Mononuclear cell (primary cell): Measurements from ENCODE around the gene TRMT1L. TPM values are rescaled to one million over a fixed set of nuclear protein-coding genes. Genes with fewer than 3 reads are reported as not detected.
"Not testable (repeated sequence)": the region's sequence is repeated elsewhere in the genome, so short reads cannot be mapped to it uniquely, and the experiment has no call there.

Experiments
- H3K27me3 ChIP-seq: 2 replicates; pipeline ENCODE4 v1.6.0; 2011; ENCODE audit warnings: low read length, control low read depth; ENCODE audit not compliant: insufficient read depth
- H3K4me1 ChIP-seq: 2 replicates; pipeline ENCODE4 v1.5.1; 2011; ENCODE audit warnings: mild to moderate bottlenecking, low read length, control low read depth; ENCODE audit not compliant: insufficient read depth
- H3K4me3 ChIP-seq: 2 replicates; pipeline ENCODE4 v1.5.1; 2011; ENCODE audit warnings: mild to moderate bottlenecking, low read length, moderate library complexity
- H3K9me3 ChIP-seq: 2 replicates; pipeline ENCODE4 v1.5.1; 2011; ENCODE audit warnings: low read depth, mild to moderate bottlenecking, control low read depth, low read length
- total RNA-seq: library from RNA; depleted of rRNA; stranded (reverse); fragments of >200 nt; gene quantifications from one replicate; pipeline ENCODE4 v1.2.3, GENCODE V29; 2012

The TRMT1L gene, protein sequence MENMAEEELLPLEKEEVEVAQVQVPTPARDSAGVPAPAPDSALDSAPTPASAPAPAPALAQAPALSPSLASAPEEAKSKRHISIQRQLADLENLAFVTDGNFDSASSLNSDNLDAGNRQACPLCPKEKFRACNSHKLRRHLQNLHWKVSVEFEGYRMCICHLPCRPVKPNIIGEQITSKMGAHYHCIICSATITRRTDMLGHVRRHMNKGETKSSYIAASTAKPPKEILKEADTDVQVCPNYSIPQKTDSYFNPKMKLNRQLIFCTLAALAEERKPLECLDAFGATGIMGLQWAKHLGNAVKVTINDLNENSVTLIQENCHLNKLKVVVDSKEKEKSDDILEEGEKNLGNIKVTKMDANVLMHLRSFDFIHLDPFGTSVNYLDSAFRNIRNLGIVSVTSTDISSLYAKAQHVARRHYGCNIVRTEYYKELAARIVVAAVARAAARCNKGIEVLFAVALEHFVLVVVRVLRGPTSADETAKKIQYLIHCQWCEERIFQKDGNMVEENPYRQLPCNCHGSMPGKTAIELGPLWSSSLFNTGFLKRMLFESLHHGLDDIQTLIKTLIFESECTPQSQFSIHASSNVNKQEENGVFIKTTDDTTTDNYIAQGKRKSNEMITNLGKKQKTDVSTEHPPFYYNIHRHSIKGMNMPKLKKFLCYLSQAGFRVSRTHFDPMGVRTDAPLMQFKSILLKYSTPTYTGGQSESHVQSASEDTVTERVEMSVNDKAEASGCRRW
- 3.3 TPM for total RNA-seq

DNA sequence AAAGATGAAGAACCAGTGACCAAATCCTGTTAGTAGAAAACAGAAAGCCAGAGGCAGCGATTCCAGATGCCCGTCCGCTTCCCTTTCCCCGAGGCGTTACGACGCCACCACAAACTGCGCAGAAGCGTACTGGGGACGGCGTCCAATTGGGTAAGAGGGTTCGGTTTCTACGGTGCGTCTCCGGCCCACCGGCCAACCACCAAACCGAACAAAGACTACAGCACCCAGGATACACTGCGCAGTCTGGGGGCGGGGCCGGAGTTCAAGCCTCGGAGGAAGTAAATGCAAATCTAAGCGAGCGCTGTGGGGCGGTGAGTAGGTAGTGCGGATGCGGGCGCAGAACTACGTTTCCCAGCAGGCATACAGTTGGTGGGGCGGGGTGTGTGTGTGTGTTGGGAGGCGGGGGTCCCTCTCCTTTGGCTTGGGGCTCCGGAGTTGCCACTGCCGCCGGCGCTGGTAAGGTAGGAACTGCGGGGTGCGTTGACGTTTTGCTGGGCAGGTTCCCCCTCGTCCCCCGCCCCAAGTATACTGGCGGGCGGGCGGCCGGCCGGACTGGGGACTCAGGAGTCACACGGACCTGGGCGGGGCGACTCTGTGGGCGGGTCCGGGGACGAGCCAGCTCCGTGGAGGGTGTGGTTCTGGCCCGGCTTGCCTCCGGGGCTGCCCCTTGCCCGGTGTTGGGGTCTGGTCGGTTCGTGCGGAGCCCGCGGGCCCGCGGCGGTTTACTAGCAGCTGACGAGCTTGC lies at the start of gene TRMT1L, which contains the start of gene SWT1:
TRMT1L (minus strand) TSS at position 100 of the 745 bp plus-strand sequence. CDS start 241 bp downstream, outside the sequence.
SWT1 (plus strand) TSS at position 314 of the 745 bp plus-strand sequence. CDS start 3,675 bp downstream, outside the sequence.
- Histone ChIP-seq H3K4me1 (peaks cover 35% of the 10 kb centered on the region), H3K9me3 (no peaks in the 10 kb centered on the region), H3K27me3 (no peaks in the 10 kb centered on the region), H3K4me3 (peak within 1 kb of the TSS; percentile 89)

DNA sequence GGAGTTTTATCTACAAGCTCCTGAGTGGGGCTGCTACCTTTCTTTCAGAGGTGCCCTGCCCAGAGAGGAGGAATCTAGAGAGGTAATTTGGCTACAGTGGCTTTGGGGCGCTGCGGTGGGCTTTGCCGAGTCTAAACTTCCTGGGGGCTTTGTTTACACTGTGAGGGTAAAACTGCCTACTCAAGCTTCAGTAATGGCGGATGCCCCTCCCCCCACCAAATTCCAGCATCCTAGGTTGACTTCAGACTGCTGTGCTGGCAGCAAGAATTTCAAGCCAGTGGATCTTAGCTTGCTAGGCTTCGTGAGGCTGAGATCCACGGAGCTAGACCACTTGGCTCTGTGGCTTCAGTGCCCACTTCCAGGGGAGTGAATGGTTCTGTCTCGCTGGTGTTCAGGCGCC lies 44.1 kb upstream of the TRMT1L start:
- no peaks in the 10 kb centered on the region for H3K9me3 ChIP-seq
- H3K27me3 ChIP-seq: no peaks in the 10 kb centered on the region
- H3K4me1 ChIP-seq: no peaks in the 10 kb centered on the region
- H3K4me3 ChIP-seq: no peak overlapping the region

DNA sequence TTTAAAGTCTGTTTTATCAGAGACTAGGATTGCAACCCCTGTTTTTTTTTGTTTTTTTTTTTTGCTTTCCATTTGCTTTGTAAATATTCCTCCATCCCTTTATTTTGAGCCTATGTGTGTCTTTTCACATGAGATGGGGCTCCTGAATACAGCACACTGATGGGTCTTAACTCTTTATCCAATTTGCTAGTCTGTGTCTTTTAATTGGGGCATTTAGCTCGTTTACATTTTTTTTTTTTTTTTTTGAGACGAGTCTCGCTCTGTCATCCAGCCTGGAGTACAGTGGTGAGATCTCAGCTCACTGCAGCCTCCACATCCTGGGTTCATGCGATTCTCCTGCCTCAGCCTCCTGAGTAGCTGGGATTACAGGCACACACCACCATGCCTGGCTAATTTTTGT lies 42.0 kb upstream of the TRMT1L start:
- not testable (repeated sequence) for H3K27me3 ChIP-seq, H3K4me1 ChIP-seq, H3K9me3 ChIP-seq

DNA sequence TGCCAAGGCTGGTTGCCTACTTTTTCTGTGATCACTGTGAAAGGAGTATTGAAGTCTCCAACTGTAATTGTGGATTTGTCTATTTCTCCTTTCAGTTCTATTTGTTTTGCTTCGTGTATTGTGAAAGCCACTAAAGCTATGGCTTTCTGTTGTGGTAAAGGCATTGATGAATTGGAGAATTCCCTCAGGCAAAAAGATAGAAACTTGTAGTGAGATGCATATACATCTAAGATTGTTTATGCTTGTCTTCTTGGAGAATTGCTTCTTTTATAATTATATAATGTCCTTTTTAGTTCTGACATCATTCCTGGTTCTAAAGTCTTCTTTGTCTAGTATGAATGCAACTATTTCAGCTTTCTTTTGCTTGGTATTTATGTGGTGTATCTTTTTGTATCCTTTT lies 37.0 kb upstream of the TRMT1L start:
- no peak overlapping the region for H3K4me3 ChIP-seq

More for the DNA sequence above, 42.0 kb upstream of the TRMT1L start:
- H3K4me3 ChIP-seq: not testable (repeated sequence)

DNA sequence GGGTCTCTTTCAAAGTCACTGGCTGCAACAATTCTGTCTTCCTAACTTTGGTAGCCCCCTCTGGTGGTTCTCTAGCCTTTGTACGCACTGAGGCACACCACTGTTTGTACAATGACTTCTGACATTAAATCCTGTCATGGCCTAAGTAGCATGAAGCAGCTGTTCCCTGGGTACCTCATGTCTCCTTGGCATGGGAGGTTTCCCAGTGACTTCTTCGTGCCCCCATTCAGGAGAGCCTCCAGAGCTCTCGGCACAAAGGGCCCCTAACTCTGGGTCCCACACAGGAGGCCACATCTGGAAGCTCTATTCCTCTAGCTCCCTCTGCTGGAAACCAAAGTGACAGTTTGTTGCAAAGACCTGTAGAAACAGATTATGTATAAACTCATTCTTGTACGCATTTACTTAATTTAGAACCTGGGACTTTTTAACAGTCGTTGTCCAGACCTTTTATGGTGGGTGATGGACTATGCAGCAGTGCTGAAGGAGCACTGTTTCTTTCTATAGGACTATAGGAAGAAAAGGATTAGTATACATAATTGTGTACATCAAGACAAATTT lies 13.6 kb upstream of the TRMT1L start:
- Histone ChIP-seq H3K4me1 (no peaks in the 10 kb centered on the region), H3K4me3 (no peak overlapping the region), H3K27me3 (no peaks in the 10 kb centered on the region), H3K9me3 (no peaks in the 10 kb centered on the region)

More for the DNA sequence above, 37.0 kb upstream of the TRMT1L start:
- H3K9me3 ChIP-seq: no peaks in the 10 kb centered on the region
- H3K4me1 ChIP-seq: no peaks in the 10 kb centered on the region
- no peaks in the 10 kb centered on the region for H3K27me3 ChIP-seq

DNA sequence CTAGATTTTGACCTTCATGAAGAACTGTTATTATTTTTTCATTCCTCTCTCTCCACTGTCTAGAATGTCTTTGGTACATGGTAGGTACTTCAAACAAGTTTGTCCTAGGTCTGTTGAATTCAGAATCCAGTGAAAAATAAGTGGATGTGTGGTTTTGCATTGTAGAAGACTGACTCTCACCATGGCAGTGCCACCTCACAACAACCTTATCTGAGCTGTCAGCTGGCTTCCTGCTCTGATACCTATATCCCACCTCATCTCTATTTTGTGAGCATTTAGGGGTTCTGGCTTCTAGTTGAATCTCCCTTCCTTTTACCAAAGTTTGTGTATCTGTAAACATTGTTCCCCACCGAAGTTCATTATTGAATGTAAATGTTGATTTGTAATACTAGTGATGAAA lies 9.4 kb upstream of the TRMT1L start:
- no peaks in the 10 kb centered on the region for H3K9me3 ChIP-seq
- H3K27me3 ChIP-seq: no peaks in the 10 kb centered on the region
- no peaks in the 10 kb centered on the region for H3K4me1 ChIP-seq
- no peak overlapping the region for H3K4me3 ChIP-seq

DNA sequence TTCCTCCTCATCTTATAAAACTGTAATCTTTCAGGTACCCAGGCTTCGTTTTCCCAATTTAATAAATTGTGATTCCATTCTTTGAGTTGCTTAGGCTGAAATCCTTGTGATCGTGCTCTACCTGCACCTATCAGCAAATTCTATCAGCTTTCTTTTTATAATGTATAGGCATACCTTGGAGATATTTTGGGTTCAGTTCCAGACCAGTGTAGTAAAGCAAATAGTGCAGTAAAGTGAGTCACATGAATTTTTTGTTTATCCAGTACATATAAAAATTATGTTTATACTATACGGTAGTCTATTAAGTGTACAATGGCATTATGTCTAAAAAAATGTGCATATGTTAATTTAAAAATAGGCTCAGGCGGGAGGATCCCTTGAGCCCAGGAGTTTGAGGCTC lies 5.7 kb upstream of the TRMT1L start:
- H3K4me3 ChIP-seq: no peak overlapping the region
- no peaks in the 10 kb centered on the region for H3K27me3 ChIP-seq
- no peaks in the 10 kb centered on the region for H3K9me3 ChIP-seq
- peaks cover 8% of the 10 kb centered on the region for H3K4me1 ChIP-seq

DNA sequence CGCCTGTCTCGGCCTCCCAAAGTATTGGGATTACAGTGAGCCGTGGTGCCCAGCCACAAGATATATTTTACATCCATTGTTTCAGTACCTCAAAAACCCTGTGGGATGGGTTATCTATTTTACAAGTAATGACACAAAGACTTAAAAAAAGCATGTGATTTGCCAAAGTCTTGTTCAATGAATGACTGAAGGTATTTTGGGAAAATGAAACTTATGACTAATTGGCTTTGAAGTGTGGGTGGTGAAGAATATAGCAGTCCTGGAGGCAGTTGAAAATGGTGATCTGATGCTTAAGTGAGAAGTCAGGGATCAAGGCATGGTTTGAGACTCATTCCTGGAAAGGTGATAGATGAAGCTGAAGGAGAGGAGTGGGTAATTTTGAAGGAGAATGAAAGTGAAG lies 3.2 kb upstream of the TRMT1L start:
- Histone ChIP-seq H3K4me3 (no peak overlapping the region), H3K9me3 (no peaks in the 10 kb centered on the region), H3K27me3 (no peaks in the 10 kb centered on the region), H3K4me1 (peaks cover 18% of the 10 kb centered on the region)

DNA sequence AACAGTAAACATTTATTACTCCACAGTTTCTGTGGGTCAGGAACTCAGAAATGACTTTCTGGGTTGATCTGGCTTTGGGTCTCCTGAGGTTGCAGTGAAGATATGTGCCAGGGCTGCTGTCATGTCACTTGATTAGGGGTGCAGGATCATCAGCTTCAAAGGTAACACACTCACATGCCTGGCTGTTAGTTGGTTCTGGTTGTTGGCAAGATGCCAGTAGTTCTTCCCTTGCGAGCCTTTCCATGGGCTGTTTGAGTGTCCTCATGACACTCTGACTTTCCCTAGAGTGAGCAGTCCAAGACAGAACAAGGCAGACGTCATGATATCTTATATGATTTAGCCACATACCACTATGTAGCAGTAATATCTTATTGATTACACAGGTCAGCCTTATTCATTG lies 2.0 kb upstream of the TRMT1L start:
- Histone ChIP-seq H3K27me3 (no peaks in the 10 kb centered on the region), H3K4me1 (peaks cover 22% of the 10 kb centered on the region), H3K9me3 (no peaks in the 10 kb centered on the region), H3K4me3 (no peak overlapping the region)

DNA sequence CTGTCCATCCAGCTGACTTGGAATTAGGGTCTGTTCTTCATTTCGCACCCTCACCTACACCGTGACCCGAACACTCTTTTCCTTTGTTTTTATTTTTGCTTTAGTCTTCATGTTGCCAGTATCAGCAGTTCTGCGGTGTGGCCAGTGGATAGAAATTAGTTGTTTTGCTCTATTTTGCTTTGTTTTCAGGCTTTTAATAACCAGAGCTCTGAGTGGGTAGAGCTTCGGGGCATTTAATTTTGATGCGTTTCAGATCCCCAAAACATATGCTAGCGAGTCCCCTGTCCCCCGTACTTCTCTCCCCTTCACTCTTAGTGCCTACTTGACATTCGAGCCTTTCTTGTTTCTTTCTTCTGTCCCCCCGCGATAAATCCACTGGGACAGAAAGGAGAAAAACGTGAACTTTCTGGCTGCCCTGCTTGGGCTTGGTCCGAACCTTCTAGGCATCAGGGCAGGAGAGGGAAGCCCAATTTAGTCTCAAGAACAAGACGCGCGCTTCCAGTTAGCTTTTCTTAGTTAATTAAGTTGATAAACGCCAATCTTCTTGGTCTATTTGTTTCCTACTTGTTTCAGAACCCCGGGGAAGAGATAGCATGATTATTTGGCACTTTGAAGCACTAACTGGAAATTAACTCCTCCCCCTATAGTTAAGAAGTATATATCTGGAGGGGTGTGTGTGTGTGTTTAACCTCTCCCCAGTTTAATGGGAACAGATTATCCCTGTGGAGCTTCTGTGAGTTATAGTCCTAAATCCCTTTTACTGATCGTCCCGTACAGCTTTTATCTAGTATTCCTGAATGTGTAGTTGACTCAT lies 1.1 kb upstream of the TRMT1L start:
- no peaks in the 10 kb centered on the region for H3K9me3 ChIP-seq
- H3K27me3 ChIP-seq: no peaks in the 10 kb centered on the region
- peaks cover 29% of the 10 kb centered on the region for H3K4me1 ChIP-seq
- H3K4me3 ChIP-seq: peak overlapping the region; percentile 89

DNA sequence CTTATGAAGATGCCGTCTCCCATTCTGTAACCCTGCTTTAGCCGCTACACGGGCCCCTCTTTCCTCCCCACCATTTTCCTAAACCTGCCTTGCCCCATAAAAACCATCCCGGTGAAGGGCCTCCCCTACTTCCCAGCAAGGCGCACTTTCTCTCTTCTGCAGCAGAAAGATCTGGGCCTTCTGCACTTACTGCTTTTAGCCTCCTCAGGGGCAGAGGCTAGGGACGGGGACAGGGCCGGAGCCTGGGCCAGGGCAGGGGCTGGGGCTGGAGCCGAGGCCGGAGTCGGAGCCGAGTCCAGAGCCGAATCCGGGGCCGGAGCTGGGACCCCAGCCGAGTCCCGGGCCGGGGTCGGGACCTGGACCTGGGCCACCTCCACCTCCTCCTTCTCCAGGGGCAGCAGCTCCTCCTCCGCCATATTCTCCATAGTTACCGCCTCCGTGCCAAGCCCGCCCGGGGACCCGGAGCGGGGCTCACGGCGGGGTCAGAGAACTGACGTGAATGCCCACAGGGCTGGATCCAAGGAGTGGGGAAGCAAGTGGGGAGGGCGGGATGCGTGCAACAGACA lies 382 bp downstream of the TRMT1L start:
- Histone ChIP-seq H3K27me3 (no peaks in the 10 kb centered on the region), H3K4me3 (peak overlapping the region; percentile 89), H3K4me1 (peaks cover 35% of the 10 kb centered on the region), H3K9me3 (no peaks in the 10 kb centered on the region)

DNA sequence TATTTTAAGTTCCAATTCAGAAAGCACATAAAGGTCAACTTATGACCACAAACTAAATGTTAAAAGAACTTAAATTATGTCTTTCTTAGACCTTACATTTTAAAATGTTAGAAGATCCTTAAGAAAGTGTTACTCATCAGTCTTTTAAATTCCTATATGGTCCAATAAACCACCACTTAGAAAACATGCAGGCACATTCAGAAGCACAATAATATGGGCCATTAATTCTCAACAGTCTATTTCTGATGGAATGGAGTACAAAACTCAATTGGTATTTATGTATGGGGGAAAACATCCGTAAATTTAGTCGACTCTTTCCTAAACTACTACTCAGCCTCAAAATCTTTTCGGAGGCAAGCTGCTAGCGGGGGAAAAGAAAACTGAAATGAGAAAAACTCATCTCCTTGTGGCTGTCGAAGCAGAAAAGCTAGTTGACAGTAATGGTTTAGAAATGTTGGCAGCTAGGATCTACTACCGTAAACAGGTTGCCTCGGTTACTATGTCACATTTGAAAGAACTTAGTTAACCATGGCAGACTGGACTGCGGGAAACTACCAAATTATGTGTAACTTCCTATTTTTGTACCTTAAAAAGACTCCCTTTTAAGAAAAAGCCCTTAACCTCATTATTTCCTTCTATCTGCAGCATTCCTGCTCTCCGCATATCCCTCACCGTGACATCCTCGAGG lies 1.0 kb downstream of the TRMT1L start:
- H3K4me1 ChIP-seq: peaks cover 35% of the 10 kb centered on the region
- H3K27me3 ChIP-seq: no peaks in the 10 kb centered on the region
- H3K4me3 ChIP-seq: peak overlapping the region; percentile 89
- H3K9me3 ChIP-seq: no peaks in the 10 kb centered on the region

DNA sequence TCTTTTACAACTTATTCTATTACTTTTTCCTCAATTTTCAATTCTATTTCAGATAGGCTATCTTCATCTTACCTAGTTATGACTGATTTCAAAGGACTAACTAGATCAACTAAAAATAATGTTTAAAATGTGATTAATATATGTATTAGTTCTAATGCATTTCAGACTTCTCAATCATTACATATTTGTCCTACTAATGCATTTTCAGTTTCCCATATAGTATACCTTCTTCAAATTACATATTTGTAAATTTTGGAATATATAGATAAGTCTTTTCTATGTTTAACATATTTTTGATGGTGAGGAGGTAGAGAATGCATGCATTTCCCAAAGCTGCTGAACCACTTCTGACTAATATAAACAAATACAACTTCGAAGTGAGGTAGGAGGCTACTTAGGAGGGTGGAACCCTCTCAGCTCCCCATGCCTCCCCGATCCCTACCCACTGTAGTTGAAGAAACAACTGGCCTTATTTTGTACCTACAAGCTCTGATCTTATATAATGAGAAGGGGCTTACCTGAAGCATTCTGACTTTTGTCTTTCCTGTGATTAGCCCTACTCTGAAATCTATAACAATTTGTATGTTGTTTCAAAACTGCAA lies 1.7 kb downstream of the TRMT1L start:
- Histone ChIP-seq H3K27me3 (no peaks in the 10 kb centered on the region), H3K9me3 (no peaks in the 10 kb centered on the region), H3K4me3 (no peak overlapping the region), H3K4me1 (peaks cover 35% of the 10 kb centered on the region)
